NCI-H2107 (cell line): ENCODE results near the gene BFSP2.

Experiments used
- DNase-seq: peaks from one replicate; lab custom pipeline; 2025; lab: John Stamatoyannopoulos, UW

BFSP2 gene, protein sequence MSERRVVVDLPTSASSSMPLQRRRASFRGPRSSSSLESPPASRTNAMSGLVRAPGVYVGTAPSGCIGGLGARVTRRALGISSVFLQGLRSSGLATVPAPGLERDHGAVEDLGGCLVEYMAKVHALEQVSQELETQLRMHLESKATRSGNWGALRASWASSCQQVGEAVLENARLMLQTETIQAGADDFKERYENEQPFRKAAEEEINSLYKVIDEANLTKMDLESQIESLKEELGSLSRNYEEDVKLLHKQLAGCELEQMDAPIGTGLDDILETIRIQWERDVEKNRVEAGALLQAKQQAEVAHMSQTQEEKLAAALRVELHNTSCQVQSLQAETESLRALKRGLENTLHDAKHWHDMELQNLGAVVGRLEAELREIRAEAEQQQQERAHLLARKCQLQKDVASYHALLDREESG

DNA sequence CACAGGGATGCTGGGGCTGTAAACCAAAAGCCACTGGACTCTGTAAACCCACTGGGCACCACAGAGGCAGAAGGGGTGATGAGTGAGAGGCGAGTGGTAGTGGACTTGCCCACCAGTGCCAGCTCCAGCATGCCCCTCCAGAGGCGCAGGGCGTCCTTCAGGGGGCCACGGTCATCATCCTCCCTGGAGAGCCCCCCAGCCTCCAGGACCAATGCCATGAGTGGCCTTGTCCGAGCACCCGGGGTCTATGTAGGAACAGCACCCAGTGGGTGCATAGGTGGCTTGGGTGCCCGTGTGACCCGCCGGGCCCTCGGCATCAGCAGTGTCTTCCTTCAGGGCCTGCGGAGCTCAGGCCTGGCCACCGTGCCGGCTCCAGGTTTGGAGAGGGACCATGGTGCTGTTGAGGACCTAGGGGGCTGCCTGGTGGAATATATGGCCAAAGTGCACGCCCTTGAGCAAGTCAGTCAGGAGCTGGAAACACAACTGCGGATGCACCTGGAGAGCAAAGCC lies at the start of gene BFSP2:
BFSP2 (plus strand) TSS at position 51 of the 510 bp plus-strand sequence; CDS start at position 79, 28 bp downstream.
- DNase-seq: no peak

DNA sequence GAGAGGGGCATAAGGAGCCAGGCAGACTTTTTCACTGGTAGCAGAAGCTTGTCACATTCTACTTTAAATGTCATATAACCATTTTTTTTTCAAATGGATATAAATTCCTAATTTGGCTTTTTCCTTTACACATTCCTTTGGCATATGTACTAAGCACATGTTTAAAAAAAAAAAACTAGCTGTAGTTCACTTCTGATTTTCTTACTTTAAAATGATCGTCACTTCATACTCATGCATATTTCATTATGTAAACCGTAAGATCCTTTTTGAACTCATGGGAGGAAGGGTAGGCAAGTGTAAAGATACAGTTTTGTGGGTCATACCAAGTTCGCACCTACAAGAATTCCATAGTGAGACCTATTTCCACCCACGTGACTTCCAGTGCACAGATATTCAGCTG lies 45.1 kb upstream of the BFSP2 start:
- no peak for DNase-seq

DNA sequence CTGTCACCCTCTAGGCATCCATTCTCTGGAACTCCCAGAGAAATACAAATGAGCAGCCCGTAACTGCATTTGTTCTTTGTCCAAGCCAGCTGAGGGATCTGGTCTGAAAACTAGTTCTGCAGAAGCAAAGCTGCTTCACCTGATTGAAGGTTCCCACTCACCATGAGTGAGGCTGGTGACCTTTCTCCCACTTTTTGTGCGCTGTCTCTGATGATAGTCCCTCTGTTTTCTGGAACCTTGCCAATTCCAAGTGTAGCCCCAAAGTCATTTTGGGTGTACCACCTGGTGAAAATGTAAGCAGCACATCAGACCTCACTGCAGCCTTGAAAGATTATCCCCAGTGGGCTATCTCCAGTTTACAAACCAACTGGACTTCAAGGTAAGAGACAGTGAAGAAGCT lies 39.4 kb upstream of the BFSP2 start:
- no peak for DNase-seq

DNA sequence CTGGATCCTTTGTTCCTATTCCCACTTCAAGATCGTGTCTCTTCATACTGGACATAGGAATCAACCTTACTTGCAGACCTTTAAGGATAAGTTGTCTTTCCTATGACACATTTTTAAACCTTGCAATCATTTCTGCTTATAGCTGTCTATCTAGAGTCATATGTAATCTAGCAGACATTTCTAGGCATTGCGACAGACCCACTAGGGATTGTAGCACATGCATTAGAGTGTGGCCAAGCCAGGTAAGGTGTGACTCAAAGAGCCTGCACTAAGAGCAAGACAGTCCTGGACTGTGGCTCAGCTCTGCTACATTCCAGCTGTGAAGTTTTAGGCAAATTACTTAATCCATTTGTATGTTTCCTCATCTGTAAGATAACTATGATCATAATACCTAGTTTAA lies 38.8 kb upstream of the BFSP2 start:
- DNase-seq: no peak

DNA sequence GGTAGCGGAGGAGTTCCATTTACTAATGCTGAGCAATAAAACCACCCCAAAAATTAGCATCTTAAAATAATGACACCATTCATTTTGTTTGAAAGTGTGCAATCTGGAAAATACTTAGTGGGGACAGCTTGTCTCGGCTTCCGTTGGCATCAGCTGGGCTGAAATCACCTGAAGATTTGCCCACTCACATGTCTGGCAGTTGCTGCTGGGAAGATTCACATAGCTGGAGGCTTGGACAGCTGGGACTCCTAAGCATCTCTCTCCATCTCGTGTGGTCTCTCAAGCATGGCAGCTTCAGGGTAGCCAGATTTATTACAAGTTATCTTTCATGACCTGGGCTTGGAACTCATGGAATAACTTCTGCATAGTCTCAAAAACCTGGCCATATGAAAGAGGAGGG lies 38.4 kb upstream of the BFSP2 start:
- no peak for DNase-seq

DNA sequence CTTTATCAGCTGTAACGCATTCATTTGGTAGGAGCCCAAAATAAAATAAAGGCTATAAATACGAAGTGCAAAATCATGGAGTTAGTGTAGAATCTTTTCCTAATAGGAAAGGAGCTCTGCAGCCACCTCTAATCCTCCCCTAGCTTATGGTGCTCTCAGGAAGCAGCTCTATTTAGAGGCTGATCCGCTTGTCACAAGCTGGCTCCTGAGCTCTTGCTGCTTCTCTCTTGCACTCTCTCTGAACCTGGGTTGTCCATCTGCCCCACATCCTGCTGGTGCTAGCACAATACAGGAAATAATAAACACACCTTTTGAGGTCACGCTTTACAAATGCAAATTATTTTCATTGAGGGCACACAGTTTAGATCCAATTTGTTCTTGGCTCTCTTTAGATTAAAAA lies 37.3 kb upstream of the BFSP2 start:
- DNase-seq: no peak

DNA sequence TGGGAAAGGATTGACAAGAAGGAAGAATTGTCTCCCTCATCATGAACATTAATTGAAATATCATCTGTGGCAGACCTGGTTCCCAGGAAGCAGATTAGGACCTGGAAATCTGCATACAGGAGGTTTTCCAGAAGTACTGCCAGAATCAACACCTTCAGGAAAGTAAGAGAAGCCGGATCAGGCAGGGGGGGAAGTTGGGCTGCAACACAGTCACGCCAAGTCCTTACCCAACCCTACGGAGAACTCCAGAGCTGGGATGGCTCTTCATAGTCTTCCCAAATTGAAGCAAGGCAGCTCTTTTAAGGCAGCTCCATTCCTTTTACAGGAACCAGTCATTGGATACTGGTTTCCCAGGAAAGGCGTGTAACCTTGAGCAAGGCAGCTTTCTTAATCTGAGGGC lies 35.2 kb upstream of the BFSP2 start:
- no peak for DNase-seq

DNA sequence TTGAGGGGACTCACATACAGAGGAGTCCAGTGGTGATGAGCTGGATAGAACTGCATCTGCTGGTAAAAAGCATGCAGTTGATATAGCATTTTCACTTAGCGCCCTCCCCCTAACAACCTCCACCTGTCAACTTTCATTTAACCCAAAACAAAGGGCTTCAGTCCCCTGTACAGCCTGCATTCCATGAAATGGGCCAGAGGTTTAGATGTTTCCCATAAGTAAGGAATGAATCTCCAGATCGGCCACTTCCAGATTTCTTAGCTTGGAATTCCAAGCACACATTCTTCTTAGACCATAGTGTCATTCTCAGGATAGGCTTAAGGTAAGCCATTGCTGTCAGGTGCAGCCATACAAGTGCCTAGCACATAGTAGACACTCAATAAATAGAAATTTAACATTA lies 32.9 kb upstream of the BFSP2 start:
- DNase-seq: no peak

DNA sequence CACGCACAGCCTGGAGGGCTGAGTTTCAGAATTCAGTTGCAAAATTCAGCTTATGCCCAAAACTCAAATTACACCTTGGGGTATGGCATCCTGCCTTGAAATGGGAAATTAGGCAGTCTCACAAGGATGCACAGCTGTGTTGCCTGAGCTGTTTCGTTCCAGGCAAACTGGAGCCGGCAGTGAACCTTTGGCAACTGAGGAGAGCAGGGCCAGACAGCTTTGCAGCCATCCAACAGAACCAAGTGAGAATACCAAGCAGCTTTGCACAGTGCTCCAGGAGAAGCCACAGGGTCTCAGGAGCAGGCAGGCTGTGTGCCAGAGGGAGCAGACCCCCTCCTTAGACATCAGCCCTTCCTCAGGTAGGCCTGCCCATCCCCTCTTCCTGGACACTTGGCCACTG lies 32.5 kb upstream of the BFSP2 start:
- no peak for DNase-seq

DNA sequence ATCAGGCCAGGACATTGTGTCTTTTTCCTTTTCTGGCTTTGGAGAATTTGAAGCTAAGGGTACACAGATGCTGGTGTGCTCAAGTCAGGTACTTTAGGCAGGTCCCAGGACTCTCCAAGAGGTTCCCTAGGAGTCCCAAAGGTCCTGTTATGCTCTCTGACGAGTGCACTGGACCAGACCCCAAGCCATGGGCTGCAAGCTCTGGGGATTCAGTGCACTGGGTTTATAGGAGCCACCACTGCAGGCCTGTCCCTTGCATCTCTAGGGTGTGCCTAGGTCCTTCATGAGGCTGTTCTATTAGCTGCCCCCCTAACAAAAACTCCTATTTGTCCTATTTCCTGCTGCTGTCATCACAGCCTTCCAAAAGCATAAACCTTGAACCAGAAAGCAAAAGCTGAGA lies 31.9 kb upstream of the BFSP2 start:
- no peak for DNase-seq

DNA sequence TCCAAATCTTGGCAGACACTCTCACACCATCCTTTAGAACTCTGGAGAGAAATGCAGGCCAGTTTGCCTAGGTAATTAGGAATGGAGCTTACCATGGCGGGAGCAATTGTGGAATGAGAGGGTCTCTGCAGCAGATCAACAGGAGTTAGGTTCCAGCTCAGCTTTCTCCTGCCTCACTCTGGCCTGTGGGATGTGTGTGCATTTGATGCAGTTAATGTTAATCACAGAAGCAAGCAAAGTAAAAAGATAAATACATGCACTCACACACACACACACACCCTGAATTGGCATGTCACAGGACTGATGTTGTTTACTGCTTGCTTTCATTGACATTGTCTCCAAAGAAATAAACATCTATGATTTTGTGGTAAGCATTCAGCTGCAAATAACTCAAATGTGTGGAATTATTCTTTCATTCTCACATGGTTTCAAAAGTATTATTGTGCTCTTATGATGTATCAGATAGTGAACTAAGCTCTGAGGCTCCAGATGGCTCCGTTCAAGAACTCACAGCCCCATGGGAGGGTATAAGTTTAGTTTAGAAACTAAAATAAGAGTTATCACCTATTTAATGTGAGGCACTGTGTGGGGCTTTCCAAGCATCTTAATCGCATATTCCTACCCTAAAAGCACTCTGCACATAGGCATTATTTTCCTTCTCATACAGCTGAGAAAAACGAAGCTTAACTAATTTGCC lies 31.3 kb upstream of the BFSP2 start:
- no peak for DNase-seq

DNA sequence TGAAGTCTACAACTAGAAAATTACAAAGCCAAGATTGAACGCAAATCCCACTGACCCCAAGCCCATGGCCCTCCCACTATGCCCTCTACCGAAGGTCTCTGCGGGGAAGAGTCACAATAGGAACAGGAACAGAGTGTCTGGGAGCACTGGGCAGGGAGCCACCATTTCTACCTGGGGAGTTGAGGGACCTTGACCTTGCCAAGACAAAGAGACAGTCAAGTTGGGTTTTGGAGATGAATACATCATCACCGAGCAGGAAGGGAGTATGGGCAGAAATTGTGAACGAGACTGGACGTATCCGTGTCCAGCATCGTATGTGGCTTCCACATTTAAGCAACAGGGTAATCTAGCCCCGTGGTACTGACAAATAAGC lies 30.8 kb upstream of the BFSP2 start:
- DNase-seq: no peak

DNA sequence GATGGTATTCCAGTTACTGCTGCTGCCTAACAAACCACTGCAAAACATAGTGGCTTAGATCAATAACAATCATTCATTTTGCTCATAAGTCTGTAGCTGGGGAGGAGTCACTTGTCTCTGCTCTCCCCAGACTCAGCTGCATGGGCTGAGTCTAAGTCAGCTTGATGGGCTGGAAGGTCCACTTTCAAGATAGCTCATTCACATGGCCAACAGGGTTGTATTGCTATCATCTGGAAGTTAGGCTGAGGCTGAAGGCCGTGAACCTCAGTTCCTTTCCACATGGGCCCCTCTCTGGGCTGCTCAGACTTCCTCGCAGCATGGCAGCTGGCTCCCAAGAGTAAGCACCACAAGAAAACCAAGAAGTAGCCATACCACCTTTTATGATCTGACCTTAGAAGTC lies 28.7 kb upstream of the BFSP2 start:
- no peak for DNase-seq

DNA sequence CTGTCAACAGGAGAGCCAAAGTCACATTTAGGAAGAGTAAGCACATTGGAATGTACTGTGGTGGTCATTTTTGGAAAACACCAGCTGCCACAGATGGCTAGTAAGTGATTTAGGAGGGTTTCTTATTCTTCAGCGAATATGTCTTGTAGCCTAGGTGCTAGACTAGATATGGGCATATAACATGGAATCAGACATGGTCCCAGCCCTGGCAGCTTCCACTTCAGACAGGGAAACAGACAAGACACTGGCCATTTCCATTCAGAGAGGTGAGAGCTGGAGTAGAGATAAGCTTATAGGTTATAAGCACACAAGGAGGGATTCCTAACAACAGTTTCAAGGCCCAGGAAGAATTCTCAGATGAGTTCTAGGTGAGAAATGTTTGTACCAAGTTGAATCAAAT lies 28.2 kb upstream of the BFSP2 start:
- DNase-seq: no peak

DNA sequence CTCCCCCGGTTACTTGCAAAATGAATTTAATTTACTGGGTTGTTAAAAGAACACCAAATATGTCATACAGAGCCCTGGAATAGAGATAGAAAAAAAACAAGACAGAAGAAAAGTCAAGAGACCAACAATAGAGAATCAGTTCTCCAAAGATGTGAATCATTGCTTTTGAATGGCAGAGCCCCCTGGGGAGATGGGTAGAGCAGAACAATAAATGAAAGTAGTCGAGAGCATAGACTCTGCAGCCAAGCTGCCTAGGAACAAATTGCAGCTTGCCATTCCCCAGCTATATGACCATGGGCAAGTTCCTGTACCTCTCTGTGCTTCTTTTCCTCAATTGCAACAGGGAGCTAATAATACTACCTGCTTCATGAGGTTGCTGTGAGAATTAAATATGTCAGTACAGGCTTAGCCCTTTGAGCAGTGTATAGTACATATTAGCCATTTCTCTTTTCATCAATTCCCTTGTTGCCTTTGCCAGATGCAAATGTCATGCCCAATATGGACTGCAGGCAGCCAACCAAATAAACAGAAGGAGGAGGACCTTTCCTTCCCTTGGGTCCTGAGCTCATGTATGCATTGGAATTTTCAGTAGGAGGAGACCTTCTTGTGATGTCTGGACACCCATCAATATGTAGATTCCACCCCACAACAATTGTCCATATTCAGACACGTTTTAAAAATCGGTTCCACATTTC lies 25.0 kb upstream of the BFSP2 start:
- DNase-seq: peak; percentile 18

DNA sequence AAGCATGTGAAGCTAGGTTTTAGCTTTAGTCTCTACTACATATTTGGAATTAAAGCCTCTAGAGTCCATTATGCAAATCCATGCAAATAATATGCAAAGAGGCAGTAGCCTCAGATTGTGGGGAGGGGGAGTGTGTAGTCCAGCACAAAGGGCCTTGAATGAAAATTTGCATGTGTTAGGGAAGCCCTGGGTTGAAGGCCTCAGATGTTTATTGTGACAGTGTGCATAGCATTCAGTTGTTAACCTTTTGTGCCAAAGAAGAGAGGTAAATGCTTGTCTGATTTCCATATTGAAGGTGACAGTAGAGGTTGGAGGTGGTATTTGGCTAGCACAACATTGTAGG lies 24.5 kb upstream of the BFSP2 start:
- DNase-seq: no peak

DNA sequence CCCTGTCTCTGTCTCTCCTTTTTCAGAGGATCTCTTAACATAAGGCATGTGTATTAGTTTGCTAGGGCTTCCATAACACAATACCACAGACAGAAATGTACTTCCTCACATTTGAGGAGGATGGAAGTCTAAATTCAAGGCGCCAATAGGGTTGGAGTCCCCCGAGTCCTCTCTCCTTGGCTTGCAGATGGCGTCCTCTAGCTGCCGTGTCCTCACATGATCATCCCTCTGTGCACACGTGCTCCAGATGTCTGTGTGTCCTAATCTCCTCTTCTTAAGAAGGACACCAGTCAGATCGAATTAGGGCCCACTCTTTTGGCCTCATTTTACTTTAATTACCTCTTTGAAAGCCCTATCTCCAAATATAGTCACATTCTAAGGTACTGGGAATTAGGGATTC lies 23.0 kb upstream of the BFSP2 start:
- no peak for DNase-seq

DNA sequence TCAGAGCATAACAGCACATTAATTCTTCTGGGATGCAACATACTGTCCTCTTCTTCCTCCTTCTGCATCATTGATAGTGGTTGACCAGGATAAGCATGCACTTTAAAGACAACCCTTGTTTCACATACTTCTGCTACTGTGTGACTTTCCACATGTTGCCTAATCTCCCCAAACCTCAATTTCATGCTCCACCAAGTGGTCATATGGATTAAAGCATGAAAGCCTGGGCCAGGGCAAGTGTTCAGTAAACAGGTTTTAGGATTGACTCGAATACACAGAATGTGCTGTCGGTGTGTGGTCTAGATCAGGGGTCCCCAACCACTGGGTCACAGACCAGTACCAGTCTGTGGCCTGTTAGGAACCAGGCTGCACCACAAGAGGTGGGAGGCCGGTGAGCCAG lies 22.5 kb upstream of the BFSP2 start:
- DNase-seq: no peak

DNA sequence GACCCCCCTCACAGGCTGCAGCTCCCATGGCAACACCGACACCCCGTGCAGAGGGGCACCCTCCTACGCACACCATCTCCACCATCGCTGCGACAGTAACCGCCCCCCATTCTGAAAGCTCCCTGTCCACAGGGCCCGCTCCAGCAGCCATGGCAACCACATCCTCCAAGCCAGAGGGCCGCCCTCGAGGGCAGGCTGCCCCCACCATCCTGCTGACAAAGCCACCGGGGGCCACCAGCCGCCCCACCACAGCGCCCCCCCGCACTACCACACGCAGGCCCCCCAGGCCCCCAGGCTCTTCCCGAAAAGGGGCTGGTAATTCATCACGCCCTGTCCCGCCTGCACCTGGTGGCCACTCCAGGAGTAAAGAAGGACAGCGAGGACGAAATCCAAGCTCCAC lies 19.9 kb upstream of the BFSP2 start:
- DNase-seq: no peak

DNA sequence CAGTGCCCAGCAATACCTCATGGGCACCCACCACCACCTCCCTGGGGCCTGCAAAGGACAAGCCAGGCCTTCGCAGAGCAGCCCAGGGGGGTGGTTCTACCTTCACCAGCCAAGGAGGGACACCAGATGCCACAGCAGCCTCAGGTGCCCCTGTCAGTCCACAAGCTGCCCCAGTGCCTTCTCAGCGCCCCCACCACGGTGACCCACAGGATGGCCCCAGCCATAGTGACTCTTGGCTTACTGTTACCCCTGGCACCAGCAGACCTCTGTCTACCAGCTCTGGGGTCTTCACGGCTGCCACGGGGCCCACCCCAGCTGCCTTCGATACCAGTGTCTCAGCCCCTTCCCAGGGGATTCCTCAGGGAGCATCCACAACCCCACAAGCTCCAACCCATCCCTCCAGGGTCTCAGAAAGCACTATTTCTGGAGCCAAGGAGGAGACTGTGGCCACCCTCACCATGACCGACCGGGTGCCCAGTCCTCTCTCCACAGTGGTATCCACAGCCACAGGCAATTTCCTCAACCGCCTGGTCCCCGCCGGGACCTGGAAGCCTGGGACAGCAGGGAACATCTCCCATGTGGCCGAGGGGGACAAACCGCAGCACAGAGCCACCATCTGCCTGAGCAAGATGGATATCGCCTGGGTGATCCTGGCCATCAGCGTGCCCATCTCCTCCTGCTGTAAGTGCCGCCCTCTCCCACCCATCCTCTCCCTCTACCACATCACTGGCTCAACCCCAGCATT lies 19.2 kb upstream of the BFSP2 start:
- DNase-seq: no peak

DNA sequence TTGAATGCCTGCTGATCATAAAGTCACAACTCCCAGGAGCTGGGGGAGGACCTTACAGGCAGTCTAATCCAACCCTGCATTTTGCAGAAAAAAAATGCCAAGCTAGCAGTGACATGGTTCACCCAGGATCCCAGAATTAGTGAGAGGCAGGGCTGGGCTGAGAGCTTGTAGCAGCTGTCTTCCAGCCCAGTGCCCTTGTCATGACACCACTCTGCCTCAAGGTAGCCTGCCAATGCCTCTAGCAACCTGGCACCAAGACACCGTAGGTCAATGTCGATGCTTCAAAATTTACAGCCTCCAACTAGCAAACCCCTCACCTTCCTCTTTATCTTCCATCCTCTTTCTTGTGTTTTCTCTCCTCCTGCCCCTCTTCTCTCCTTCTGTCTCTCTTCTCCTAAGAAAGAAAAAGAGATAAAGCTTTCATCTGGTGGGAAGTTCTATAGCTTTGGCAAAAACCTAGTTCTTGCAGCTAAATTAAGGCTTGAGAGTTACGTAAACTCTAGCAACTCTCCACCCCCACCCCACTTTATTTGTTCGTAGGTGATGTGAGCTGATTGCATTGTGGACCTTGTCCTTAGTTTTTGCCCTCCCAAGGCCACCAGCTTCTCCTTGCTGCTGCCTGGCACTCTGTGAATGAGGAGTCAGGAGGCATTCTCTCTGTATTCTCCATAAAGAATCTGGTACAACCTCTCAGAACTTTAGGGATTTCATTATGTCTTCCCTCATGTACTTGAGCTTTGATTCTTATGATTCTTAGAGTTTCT lies 18.3 kb upstream of the BFSP2 start:
- DNase-seq: no peak

DNA sequence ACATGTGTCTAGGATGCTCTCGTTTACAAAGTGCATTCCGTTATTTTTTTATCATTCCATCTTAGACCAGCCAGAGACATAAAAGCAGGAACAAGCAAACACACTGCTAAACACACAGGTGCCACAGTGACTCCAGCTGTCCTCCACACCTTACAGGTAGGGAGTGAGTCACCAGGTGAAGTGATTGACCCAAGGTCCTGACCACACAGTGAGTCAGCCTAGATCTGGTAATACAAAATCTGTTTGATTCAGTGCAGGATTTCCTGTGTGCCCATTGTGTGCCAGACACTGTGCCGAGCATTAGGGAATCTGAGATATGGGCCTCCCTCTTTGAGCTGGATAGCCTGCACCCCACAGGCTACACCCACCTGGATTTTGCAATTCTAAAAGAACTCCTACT lies 16.7 kb upstream of the BFSP2 start:
- no peak for DNase-seq
